Measurements from ENCODE around the gene TYR. TPM values are rescaled to one million over a fixed set of nuclear protein-coding genes. Genes with fewer than 3 reads are reported as not detected.

TYR gene
- total RNA-seq, 6 donors from 2014 or later, result not detected

DNA sequence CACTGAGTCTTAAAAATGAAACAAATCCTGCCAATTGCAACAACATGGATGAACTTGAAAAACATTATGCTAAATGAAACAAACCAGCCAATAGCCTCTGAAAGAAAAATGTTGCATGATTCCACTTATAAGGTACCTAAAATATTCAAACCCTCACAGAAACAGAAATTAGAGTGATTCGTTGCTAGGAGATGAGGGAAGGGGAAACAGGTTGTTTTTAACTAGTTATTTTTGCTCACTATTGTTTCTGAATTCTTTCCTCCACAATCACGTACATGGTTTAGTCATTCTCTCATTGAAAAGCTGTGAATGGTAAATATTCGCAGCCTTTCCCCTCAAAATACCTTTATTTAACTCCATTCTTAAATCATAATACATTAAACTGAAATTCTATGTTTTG is 14.0 kb upstream of the TYR start:
- Histone ChIP-seq H3K36me3 (no peaks in the 10 kb centered on the region), H3K4me1 (no peaks in the 10 kb centered on the region), H3K4me3 (no peak overlapping the region), H3K27me3 (no peaks in the 10 kb centered on the region), H3K27ac (no peak overlapping the region), H3K9me3 (no peaks in the 10 kb centered on the region)
- TF ChIP-seq EP300 (IDR thresholded peaks at IDR 0.05) (no peak), POLR2A (IDR thresholded peaks at IDR 0.05) (no peak)
- TF ChIP-seq, protein P1, sequence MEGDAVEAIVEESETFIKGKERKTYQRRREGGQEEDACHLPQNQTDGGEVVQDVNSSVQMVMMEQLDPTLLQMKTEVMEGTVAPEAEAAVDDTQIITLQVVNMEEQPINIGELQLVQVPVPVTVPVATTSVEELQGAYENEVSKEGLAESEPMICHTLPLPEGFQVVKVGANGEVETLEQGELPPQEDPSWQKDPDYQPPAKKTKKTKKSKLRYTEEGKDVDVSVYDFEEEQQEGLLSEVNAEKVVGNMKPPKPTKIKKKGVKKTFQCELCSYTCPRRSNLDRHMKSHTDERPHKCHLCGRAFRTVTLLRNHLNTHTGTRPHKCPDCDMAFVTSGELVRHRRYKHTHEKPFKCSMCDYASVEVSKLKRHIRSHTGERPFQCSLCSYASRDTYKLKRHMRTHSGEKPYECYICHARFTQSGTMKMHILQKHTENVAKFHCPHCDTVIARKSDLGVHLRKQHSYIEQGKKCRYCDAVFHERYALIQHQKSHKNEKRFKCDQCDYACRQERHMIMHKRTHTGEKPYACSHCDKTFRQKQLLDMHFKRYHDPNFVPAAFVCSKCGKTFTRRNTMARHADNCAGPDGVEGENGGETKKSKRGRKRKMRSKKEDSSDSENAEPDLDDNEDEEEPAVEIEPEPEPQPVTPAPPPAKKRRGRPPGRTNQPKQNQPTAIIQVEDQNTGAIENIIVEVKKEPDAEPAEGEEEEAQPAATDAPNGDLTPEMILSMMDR (IDR thresholded peaks at IDR 0.05), result no peak
- ATAC-seq (ENCODE audit: low FRiP score in 2 of 2) (no peak), DNase-seq (no peak)
- 63 to 66% methylated on average over 3 of the region's 3 CpGs for WGBS, 2 donors

DNA sequence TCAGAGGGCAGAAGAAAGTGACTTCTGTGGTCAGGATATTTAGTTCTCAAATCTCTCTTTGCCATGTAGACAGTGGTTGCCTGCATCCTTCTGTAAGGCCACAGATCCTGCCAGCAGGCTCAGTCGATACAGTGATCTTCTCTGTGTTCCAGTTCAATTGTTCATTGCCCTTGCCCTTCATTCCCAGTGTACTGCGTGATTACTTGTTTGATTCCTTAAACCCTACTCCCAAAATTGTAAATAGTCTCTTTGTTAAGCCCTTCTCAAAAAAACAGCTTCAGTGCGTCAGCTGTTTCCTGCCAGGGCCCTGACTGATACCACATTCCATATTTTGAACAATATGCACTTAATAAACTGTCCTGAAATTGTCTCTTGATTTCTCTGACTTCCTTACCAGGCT is 9.3 kb upstream of the TYR start:
- H3K9me3 ChIP-seq, result no peaks in the 10 kb centered on the region
- no peaks in the 10 kb centered on the region for H3K4me1 ChIP-seq
- no peaks in the 10 kb centered on the region for H3K27me3 ChIP-seq
- ATAC-seq (ENCODE audit: low FRiP score in 2 of 2) (no peak), DNase-seq (no peak)
- H3K36me3 ChIP-seq, result no peaks in the 10 kb centered on the region
- TF ChIP-seq EP300 (IDR thresholded peaks at IDR 0.05), result no peak
- TF ChIP-seq, protein P1 (IDR thresholded peaks at IDR 0.05), result no peak
- TF ChIP-seq POLR2AphosphoS5 (IDR thresholded peaks at IDR 0.05), result no peak
- TF ChIP-seq POLR2A (IDR thresholded peaks at IDR 0.05), result no peak
- H3K4me3 ChIP-seq, result no peak overlapping the region
- WGBS, 2 donors, result 48 to 70% methylated on average over 3 of the region's 3 CpGs
- H3K27ac ChIP-seq, result no peak overlapping the region

DNA sequence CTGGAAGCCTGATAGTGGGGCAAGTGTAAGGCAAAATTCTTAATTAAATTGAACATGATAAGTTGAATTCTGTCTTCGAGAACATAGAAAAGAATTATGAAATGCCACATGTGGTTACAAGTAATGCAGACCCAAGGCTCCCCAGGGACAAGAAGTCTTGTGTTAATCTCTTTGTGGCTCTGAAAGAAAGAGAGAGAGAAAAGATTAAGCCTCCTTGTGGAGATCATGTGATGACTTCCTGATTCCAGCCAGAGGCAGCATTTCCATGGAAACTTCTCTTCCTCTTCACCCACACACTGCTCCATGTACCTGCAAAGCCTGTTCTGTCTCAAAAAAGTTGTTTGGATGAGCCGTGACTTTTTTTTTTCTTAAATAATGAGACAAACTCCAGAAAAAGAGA is 1.9 kb upstream of the TYR start:
- Histone ChIP-seq H3K36me3 (no peaks in the 10 kb centered on the region), H3K4me1 (no peaks in the 10 kb centered on the region), H3K27me3 (no peaks in the 10 kb centered on the region), H3K4me3 (no peak overlapping the region), H3K27ac (no peak overlapping the region), H3K9me3 (no peaks in the 10 kb centered on the region)
- DNase-seq (no peak), ATAC-seq (ENCODE audit: low FRiP score in 2 of 2) (no peak)
- 73 to 78% methylated on average over 2 of the region's 2 CpGs for whole genome bisulfite sequencing, 2 donors
- TF ChIP-seq, protein P1 (IDR thresholded peaks at IDR 0.05), result no peak
- TF ChIP-seq POLR2A (IDR thresholded peaks at IDR 0.05) (no peak), EP300 (IDR thresholded peaks at IDR 0.05) (no peak), POLR2AphosphoS5 (IDR thresholded peaks at IDR 0.05) (no peak)

DNA sequence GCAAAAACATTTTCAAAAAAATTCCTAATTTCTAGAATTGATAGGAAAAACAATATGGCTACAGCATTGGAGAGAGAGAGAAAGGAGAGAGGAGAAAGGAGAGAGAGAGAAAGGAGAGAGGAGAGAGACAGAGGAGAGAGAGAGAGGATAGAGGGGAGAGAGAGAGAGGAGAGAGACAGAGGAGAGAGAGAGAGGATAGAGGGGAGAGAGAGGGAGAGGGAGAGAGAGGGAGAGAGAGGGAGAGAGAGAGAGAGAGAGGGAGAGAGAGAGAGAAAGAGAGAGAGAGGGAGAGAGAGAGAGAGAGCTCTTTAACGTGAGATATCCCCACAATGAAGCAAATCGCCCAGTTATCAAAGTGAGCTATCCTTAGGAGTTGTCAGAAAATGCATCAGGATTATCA is 737 bp upstream of the TYR start:
- TF ChIP-seq EP300 (IDR thresholded peaks at IDR 0.05) (no peak), POLR2A (IDR thresholded peaks at IDR 0.05) (no peak), POLR2AphosphoS5 (IDR thresholded peaks at IDR 0.05) (no peak)
- TF ChIP-seq, protein P1 (IDR thresholded peaks at IDR 0.05), result no peak
- Histone ChIP-seq H3K4me3 (no peak overlapping the region), H3K27me3 (no peaks in the 10 kb centered on the region), H3K27ac (no peak overlapping the region), H3K36me3 (no peaks in the 10 kb centered on the region), H3K4me1 (no peaks in the 10 kb centered on the region), H3K9me3 (no peaks in the 10 kb centered on the region)
- no peak for DNase-seq
- WGBS, 2 donors, result 79 to 83% methylated on average over 2 of the region's 2 CpGs
- ATAC-seq (ENCODE audit: low FRiP score in 2 of 2), result no peak

DNA sequence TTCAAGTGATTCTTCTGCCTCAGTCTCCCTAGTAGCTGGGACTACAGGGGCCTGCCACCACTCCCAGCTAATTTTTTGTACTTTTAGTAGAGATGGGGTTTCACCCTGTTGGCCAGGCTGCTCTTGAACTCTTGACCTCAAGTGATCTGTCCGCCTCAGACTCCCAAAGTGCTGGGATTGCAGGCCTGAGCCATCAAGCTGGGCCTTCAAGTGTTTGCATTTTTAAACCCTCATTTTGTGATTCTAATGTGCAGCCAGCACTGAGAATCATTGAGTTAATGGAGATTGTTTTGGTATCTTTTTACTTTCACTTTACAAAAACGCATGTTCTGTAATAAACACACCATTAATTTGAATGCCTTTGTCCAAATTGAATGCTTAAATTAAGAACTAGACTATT is 3.4 kb downstream of the TYR start:
- 29 to 35% methylated on average over 2 of the region's 2 CpGs for WGBS, 2 donors
- TF ChIP-seq POLR2A (IDR thresholded peaks at IDR 0.05) (no peak), EP300 (IDR thresholded peaks at IDR 0.05) (no peak), POLR2AphosphoS5 (IDR thresholded peaks at IDR 0.05) (no peak)
- TF ChIP-seq, protein P1 (IDR thresholded peaks at IDR 0.05), result no peak
- no peaks in the 10 kb centered on the region for H3K27me3 ChIP-seq
- no peak overlapping the region for H3K4me3 ChIP-seq
- no peaks in the 10 kb centered on the region for H3K4me1 ChIP-seq
- no peaks in the 10 kb centered on the region for H3K9me3 ChIP-seq
- no peak for ATAC-seq (ENCODE audit: low FRiP score in 2 of 2)
- no peak for DNase-seq
- no peak overlapping the region for H3K27ac ChIP-seq
- H3K36me3 ChIP-seq, result no peaks in the 10 kb centered on the region
